Mucosa of stomach (tissue), 1 donor: ENCODE measurements around the gene SHC4.

Experiments
- H3K27me3 ChIP-seq: one replicate; pipeline ENCODE4 v1.7.0; 2013; ENCODE audit warnings: mild to moderate bottlenecking, low read length; ENCODE audit not compliant: control insufficient read depth, insufficient read depth
- H3K36me3 ChIP-seq: one replicate; pipeline ENCODE4 v1.7.0; 2013; ENCODE audit warnings: low read length; ENCODE audit not compliant: control insufficient read depth, insufficient read depth
- H3K4me1 ChIP-seq: one replicate; pipeline ENCODE4 v1.7.0; 2013; ENCODE audit warnings: mild to moderate bottlenecking, low read length; ENCODE audit not compliant: control insufficient read depth, insufficient read depth
- H3K4me3 ChIP-seq: one replicate; pipeline ENCODE4 v1.7.0; 2013; ENCODE audit warnings: low read length
- H3K9ac ChIP-seq: one replicate; pipeline ENCODE4 v1.7.0; 2013; ENCODE audit warnings: mild to moderate bottlenecking, low read length, moderate library complexity
- H3K9me3 ChIP-seq: one replicate; pipeline ENCODE4 v1.7.0; 2013; ENCODE audit warnings: mild to moderate bottlenecking, low read length, moderate library complexity; ENCODE audit not compliant: control insufficient read depth
- donor health status: Pancreatic carcinoma.

Gene SHC4

DNA sequence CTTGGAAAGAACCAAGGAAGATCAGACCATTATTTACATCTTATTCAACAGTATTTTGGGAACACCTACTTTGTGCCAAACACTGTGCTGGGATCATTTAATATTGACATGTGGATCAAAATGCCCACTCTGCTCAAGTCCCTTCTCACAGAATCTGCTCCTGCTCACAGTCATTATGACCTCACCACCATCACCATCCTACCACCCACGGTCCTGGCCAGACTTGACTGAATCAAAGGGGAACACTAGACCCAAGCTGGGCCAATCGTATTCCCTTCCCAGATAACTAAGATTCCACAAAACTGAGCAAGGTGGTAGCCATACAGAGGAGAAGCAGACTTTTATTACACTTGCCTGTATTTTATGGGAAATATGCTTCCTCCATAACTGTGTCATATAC is 149.4 kb downstream of the SHC4 start:
- no peak overlapping the region for H3K9ac ChIP-seq
- peaks cover 5% of the 10 kb centered on the region for H3K4me1 ChIP-seq
- no peaks in the 10 kb centered on the region for H3K36me3 ChIP-seq
- H3K27me3 ChIP-seq: no peaks in the 10 kb centered on the region
- no peak overlapping the region for H3K4me3 ChIP-seq
- no peaks in the 10 kb centered on the region for H3K9me3 ChIP-seq

DNA sequence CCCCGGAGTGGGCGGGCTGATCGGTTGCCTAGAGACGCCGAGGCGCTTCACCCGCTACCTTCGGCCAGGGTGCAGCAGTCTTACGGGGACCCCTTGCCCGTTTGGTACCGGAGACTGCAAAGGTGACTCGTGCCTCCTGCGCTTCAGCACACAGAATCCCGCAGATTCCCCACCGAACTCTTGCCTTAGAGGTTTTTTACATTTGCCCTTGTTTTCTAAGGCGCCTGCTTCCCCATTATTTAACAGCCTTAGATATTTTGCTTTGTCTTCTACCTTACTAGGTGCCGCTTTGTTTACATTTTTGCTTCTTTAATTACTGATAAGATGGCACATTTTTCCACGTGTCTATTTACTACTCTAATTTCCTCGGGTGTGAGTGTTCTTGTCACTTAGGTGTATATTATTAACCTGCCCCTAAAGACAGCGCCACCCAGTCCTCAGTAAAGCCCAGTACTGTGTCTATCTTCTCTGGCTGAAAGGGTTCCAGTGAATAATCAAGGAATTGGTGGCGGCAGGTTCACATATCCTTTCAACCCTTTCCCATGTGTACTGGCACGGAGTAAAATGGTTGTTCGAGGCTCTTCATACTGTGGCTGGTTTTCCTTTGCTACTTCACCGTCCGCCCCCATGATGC is 152.3 kb downstream of the SHC4 start:
- H3K36me3 ChIP-seq: no peaks in the 10 kb centered on the region
- peak overlapping the region; percentile 72 for H3K9ac ChIP-seq
- peaks cover 5% of the 10 kb centered on the region for H3K4me1 ChIP-seq
- H3K4me3 ChIP-seq: peak overlapping the region; percentile 68
- H3K9me3 ChIP-seq: no peaks in the 10 kb centered on the region
- no peaks in the 10 kb centered on the region for H3K27me3 ChIP-seq

DNA sequence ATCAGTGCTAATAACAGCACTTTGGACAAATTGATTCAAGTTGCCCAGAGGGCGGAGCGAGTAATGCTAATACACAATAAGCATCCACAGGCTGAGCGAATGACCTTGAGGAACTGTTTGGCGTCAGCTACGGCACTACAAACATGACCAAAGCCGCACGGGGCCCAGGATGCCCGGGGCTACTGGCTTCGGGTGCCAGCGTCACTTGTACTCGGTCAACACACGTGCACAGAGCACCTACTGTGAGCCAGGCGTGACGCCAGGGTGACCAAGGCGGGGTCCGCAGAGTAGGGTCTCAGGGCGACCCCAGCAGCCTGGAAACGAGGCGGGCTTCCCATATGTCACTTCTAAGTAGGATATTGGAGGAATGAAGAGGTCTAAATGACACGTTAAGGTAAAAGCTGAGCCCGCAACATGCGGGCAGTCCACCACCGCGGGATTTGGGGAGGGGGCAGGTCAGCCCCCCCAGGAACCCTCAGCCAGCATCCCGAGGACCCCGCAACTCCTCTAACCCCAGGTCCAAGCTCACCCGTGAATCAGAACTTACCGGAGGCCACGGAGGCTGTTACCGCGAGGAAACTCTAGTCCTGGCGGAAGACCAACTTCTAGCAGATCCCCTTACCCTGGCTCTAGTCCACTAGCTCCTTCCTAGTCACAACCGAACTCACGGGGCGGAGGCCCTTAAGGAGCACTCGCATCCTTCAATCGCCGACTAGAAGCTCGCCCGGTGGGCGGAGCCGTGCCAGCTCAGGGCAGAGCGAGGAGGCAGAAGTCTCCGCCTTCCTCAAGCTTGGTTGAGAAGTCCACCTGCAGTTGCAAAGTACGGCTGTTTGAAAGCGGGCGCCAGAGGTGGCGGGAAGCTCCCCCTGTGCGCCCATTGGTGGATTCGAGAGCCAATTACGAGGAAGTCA is 153.1 kb downstream of the SHC4 start, which contains the start of gene CEP152:
Gene CEP152, minus strand, starts transcription at position 656 of the 911 bp plus-strand sequence. CDS start 5,420 bp downstream, outside the sequence.
- H3K36me3 ChIP-seq: no peaks in the 10 kb centered on the region
- H3K4me1 ChIP-seq: peaks cover 5% of the 10 kb centered on the region
- peak within 1 kb of the TSS; percentile 68 for H3K4me3 ChIP-seq
- H3K9ac ChIP-seq: peak within 1 kb of the TSS; percentile 72
- no peaks in the 10 kb centered on the region for H3K9me3 ChIP-seq
- no peaks in the 10 kb centered on the region for H3K27me3 ChIP-seq

DNA sequence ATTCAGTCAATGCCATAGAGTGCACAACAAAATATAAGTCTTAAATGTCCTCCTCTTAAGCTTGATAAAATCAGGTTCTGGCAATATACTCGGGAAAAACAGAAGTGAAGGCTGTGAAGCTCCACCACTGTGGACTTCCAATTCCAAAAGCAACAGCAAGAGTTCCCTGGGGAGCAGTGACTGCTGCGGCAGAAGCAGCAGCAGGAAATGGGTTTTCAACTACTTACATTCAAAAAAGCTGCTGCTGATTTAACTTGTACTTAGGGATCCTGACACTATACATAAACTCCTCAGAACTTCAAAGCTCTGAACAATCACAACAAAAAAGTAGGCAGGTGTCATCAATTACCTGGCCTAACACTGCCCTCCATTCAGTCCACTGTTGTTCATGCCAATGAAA is 157.6 kb downstream of the SHC4 start:
- Histone ChIP-seq H3K4me3 (no peak overlapping the region), H3K27me3 (no peaks in the 10 kb centered on the region), H3K36me3 (no peaks in the 10 kb centered on the region), H3K9ac (no peak overlapping the region), H3K9me3 (no peaks in the 10 kb centered on the region), H3K4me1 (no peaks in the 10 kb centered on the region)

DNA sequence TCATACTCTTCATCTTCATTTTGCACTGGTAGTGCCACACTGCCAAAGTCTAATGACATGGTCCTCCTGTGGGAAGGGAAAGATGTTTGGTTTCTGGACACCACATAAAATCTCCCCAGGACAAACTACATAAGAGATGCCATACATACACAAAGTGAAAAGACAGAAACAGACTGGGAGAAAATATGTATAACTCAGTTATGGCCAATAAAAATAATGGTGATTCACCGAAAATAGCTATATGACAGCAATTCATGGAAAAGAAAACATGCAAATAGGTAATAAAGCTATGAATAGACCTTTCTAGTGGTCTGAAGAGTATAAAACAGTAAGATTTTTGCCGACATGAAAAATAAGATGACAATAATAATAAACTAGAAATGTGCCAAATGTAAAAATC is 158.1 kb downstream of the SHC4 start:
- H3K4me3 ChIP-seq: no peak overlapping the region

DNA sequence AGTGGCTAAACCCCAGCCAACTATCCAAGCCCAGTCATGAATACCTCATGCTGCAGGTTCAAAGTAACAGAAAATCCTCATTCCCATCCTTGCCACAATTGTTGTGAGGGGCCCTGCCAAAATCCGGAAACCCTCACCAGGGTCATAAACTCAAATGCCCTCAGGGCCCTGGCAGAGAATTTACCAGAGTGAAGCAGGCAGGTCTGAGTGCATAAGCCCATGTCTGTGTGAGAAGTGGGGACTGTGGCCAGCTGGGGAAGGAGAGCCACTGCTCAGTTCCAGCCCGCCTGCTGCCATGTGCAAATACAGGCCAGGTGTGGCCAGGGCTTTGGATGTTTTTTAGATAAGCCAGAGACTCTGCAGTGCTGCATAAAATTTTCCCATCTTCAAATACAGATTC is 159.8 kb downstream of the SHC4 start:
- no peak overlapping the region for H3K9ac ChIP-seq

More for the DNA sequence above, 158.1 kb downstream of the SHC4 start:
- H3K4me1 ChIP-seq: no peaks in the 10 kb centered on the region
- H3K36me3 ChIP-seq: no peaks in the 10 kb centered on the region
- H3K9ac ChIP-seq: no peak overlapping the region
- H3K27me3 ChIP-seq: no peaks in the 10 kb centered on the region
- no peaks in the 10 kb centered on the region for H3K9me3 ChIP-seq

DNA sequence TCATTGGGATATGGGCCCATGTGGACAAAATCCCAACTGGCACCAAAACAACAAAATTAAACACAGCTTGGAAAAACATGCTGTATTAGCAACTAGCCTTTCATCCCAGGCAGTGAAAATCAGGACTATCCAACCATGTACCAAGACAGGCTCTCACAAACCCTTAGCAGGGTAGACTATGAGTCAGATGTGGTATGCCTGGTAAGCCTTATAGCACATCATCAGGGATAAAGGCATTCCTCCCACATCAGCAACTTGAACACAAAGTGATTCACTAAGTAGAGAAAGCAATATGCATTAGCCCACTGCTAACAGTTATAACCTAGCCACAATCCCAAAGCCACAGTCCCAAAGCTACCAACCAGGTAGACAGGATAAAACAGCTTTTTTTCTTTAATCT is 160.9 kb downstream of the SHC4 start:
- no peaks in the 10 kb centered on the region for H3K27me3 ChIP-seq
- no peaks in the 10 kb centered on the region for H3K9me3 ChIP-seq
- no peaks in the 10 kb centered on the region for H3K4me1 ChIP-seq
- no peak overlapping the region for H3K4me3 ChIP-seq
- no peak overlapping the region for H3K9ac ChIP-seq
- no peaks in the 10 kb centered on the region for H3K36me3 ChIP-seq

More for the DNA sequence above, 159.8 kb downstream of the SHC4 start:
- H3K27me3 ChIP-seq: no peaks in the 10 kb centered on the region
- no peaks in the 10 kb centered on the region for H3K4me1 ChIP-seq
- H3K4me3 ChIP-seq: no peak overlapping the region
- no peaks in the 10 kb centered on the region for H3K36me3 ChIP-seq
- H3K9me3 ChIP-seq: no peaks in the 10 kb centered on the region

DNA sequence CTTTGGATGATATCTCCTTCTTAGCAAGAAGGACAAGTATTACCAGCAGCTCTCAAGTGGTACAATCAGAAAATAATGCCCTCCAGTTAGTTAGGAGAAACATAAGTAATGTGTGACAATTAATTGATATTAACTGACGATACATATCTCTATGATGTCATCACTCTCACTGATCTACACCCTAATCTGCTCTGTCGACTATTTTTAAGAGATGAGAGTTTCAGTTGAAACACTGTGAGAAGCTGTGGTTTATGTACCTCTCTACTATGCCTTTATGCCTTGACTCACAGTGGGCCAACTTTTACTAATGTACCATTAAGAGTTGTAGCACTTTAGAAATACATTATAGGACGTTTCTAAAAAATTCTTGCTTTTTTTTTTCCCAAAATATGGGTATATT is 161.5 kb downstream of the SHC4 start:
- H3K36me3 ChIP-seq: no peaks in the 10 kb centered on the region
- H3K4me3 ChIP-seq: no peak overlapping the region
- H3K9ac ChIP-seq: no peak overlapping the region
- H3K4me1 ChIP-seq: no peaks in the 10 kb centered on the region
- H3K27me3 ChIP-seq: no peaks in the 10 kb centered on the region
- H3K9me3 ChIP-seq: no peaks in the 10 kb centered on the region

DNA sequence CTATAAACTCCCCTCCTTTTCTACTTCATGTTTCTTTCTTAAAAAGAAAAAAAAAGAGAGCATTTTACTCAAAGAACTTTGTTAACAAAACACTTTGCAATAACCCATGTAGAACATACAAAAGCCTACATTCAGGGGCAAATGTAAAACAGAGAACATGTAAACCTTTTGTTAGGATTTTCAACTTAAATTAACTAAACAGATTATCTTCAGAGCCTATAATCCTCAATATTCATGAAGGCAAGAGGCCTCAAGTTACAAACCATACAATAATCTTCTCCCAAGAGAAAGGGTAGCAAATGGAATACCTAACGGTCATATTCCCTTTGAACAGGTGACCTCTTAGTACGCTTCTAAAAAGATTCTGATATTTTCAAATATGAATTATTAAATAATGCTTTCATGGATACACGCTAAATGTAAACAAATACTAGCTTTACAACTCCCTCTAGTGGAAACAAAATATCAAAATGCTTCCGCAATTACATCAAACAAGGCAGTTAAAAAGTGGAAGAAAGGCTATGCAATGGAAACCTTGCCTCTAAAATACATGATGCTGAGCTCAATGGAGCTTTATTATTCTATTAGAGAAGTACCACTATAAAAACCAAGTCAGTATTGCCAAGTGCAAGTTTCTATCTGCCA is 162.8 kb downstream of the SHC4 start:
- Histone ChIP-seq H3K27me3 (no peaks in the 10 kb centered on the region), H3K4me3 (no peak overlapping the region), H3K4me1 (no peaks in the 10 kb centered on the region), H3K9ac (peak overlapping the region; percentile 28), H3K9me3 (no peaks in the 10 kb centered on the region), H3K36me3 (no peaks in the 10 kb centered on the region)

DNA sequence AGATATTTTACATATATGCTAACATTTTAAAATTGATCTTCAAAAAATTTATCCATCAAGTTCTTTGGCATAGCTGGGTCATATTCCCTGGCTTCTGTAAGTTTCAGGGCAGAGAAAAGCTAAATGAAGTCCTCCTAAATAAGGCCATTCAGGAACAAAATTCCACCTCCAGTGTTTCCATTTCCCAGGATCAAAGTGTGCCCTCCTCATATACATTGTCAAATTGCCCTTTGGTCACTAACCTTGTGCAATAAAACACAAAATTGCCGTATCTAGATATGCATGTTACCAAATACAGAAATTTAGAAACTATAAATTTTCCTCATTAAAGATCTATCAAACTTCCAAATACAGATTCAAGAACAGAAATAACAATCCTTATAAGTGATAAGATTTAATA is 163.5 kb downstream of the SHC4 start:
- Histone ChIP-seq H3K27me3 (no peaks in the 10 kb centered on the region), H3K4me3 (no peak overlapping the region), H3K9me3 (no peaks in the 10 kb centered on the region), H3K9ac (no peak overlapping the region), H3K4me1 (no peaks in the 10 kb centered on the region), H3K36me3 (no peaks in the 10 kb centered on the region)

DNA sequence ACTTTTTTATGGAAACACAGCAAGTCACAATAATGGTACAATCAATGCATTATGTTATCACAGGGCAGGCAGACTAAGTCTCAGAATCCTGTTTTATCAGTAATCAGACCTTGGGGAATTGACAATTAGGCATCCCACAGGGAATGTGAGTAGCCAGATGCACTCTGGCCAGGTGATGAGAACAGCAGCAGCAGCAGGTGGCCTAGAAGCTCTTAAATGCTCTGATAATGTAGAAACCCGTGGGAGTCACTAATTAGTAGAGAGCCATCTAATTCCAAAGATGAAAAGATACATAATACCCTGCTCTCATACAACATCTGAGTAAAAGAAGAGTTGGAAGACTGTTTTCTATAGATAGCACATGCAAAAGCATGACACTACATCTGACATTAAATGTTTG is 165.4 kb downstream of the SHC4 start:
- H3K27me3 ChIP-seq: no peaks in the 10 kb centered on the region
- no peaks in the 10 kb centered on the region for H3K9me3 ChIP-seq
- H3K4me1 ChIP-seq: peaks cover 6% of the 10 kb centered on the region
- no peak overlapping the region for H3K9ac ChIP-seq
- H3K36me3 ChIP-seq: no peaks in the 10 kb centered on the region
- H3K4me3 ChIP-seq: no peak overlapping the region

DNA sequence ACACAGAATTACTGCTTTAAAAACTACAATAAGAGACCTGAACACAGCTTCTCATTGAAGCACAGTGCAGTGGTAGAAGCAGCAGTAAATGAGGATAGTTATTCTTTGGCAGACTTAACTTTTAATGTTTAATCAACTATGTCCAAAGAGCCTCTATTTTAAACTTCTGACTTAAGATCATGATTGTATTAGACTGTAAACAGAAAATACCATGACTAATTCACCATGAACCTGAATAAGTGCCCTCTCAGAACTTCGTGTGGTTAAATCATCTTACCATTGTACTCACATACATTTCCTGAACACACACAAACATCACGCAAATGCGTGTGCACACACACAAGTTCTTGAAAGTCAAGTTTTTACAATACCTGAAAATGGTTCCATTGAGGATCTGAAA is 166.8 kb downstream of the SHC4 start:
- H3K4me3 ChIP-seq: no peak overlapping the region

More for the DNA sequence above, 166.8 kb downstream of the SHC4 start:
- H3K36me3 ChIP-seq: no peaks in the 10 kb centered on the region
- no peaks in the 10 kb centered on the region for H3K27me3 ChIP-seq
- no peaks in the 10 kb centered on the region for H3K9me3 ChIP-seq
- H3K9ac ChIP-seq: no peak overlapping the region
- H3K4me1 ChIP-seq: peaks cover 6% of the 10 kb centered on the region
